ENCODE measurements around the gene TSPYL1. TPM values are rescaled to one million over a fixed set of nuclear protein-coding genes. Genes with fewer than 3 reads are reported as not detected.

The TSPYL1 gene
- total and polyA plus RNA-seq, 2 of the 8 experiments (the other 6 are each of a cell fraction or from before 2014, with no cell fraction given), result 33.2 to 79.1 TPM

- TF ChIP-seq ATF2 (IDR thresholded peaks at IDR 0.05; ENCODE audit: low read length) (0 out of 2 replicates have a peak, but pooled peaks have one; percentile 78), BRCA1 (IDR thresholded peaks at IDR 0.05; ENCODE audit: low read depth, low read length) (peak; percentile 87), SP2 (IDR thresholded peaks at IDR 0.05; ENCODE audit: low read length) (no peak), POLR2AphosphoS5 (IDR thresholded peaks at IDR 0.05; ENCODE audit: low read depth, low read length) (peak; percentile 98)
Measured at GRCh38 chr6:116279232-116280160, at the start of gene TSPYL1 (continued).

Measured in H1 (cell line).